Heart left ventricle (tissue), 16 donors: ENCODE data around the gene THSD7B. TPM values are rescaled to one million over a fixed set of nuclear protein-coding genes. Genes with fewer than 3 reads are reported as not detected.

ENCODE experiments used
- ATAC-seq, 4 donors: fragments of 200-7000 bp; cut with Tn5 transposase; one replicate each; pipeline ENCODE4 v1.9.1; 2020 to 2022; ENCODE audit warnings: moderate library complexity in 4 of 4, mild to moderate bottlenecking in 3 of 4, moderate number of reproducible peaks in 1 of 4
- DNase-seq, 5 donors: peaks; one replicate each; pipeline ENCODE4 v3.0.0-alpha.2; 2020
- H3K27ac ChIP-seq, 12 donors: fragments of 200-600 bp; sonication (generic) in 4 of 12; one replicate each; pipeline versions ENCODE4 v1.5.0 to v1.8.0; 2016 to 2022; ENCODE audit warnings: mild to moderate bottlenecking in 2 of 12
- H3K27me3 ChIP-seq, 9 donors: fragments of 200-600 bp; sonication (generic) in 2 of 9; one replicate each; pipeline versions ENCODE4 v1.5.1 to v1.8.0; 2016 to 2022; ENCODE audit warnings: mild to moderate bottlenecking in 3 of 9
- H3K36me3 ChIP-seq, 9 donors: fragments of 200-600 bp; sonication (generic) in 2 of 9; one replicate each; pipeline versions ENCODE4 v1.5.0 to v1.8.0; 2018 to 2022; ENCODE audit warnings: mild to moderate bottlenecking in 2 of 9
- H3K4me1 ChIP-seq, 12 donors: fragments of 200-600 bp; sonication (generic) in 4 of 12; one replicate each; pipeline versions ENCODE4 v1.5.0 to v1.8.0; 2016 to 2022; ENCODE audit warnings: mild to moderate bottlenecking in 3 of 12
- H3K4me3 ChIP-seq, 12 donors: fragments of 200-600 bp; sonication (generic) in 4 of 12; one replicate each; pipeline versions ENCODE4 v1.5.0 to v1.8.0; 2017 to 2022; ENCODE audit warnings: mild to moderate bottlenecking in 9 of 12, moderate library complexity in 4 of 12
- H3K9me3 ChIP-seq, 12 donors: fragments of 200-600 bp; sonication (generic) in 4 of 12; one replicate each; pipeline versions ENCODE4 v1.5.0 to v1.8.0; 2016 to 2022; ENCODE audit warnings: mild to moderate bottlenecking in 1 of 12
- CTCF ChIP-seq, 12 donors: fragments of 200-600 bp; sonication (generic) in 4 of 12; IDR thresholded peaks; one replicate each; pipeline versions ENCODE4 v1.5.0 to v1.8.0; 2018 to 2022; ENCODE audit warnings: antibody characterized with exemption in 12 of 12, mild to moderate bottlenecking in 5 of 12
- POLR2A ChIP-seq, 2 donors: fragments of 450-650 bp; IDR thresholded peaks; one replicate each; pipeline ENCODE4 v1.6.1; 2017; ENCODE audit warnings: antibody characterized with exemption in 2 of 2, mild to moderate bottlenecking in 2 of 2, moderate library complexity in 2 of 2
- WGBS, 4 donors: extraction: QIAGEN DNeasy Blood & Tissue Kit in 2 of 4; methylation state at CpG; one replicate each; pipeline versions ENCODE4 v1.1.5 to v1.1.7; 2013 to 2018; 5-methylcytosine and 5-hydroxymethylcytosine counted together
- intact Hi-C, 10 donors: fragments of 100-400 bp; cut with DNase I; formaldehyde crosslinking; loops; one replicate each; pipeline versions ENCODE4 v1.11.1 to v1.14.2; 2022
- polyA plus RNA-seq, 2 donors: library from polyadenylated mRNA; stranded (reverse); fragments of 200-250 nt; gene quantifications; one replicate each; pipeline ENCODE4 v1.2.3, GENCODE V29; 2013
- total RNA-seq, 9 donors: library from RNA; depleted of rRNA in 2 of 9; stranded (reverse); fragments of >200 nt in 2 of 9; fragmentation: NEBNext Ultra II Directional in 3 of 9; extraction: Animal tissue kit (Norgen Biotek cat#: 25700) in 3 of 9; gene quantifications; one replicate each; pipeline versions ENCODE4 v1.1.0 to v1.2.4, GENCODE V29; 2016 to 2023
- donor health status: ischemic (EF 13 %, LVEDD 7.1; RV severe dilation, severe dysfunction).
- donor health status: healthy with polysubstance abuse.
- donor health status: DM: no; HTN: yes; CAD: no.
- donor health status: DM: no; HTN: no; CAD: no.
- donor health status: ischemic (EF 25% LVEDD 6.9; RV normal size, moderate dysfunction).
- donor health status: ischemic (EF 25% LVEDD 5.7; RV mildly dilated, moderate dysfunction).
- donor health status: healthy.
- donor health status: DM: yes; HTN: yes; CAD: no.
- donor health status: ischemic (EF 35%, LVEDD 5.7; RV mildly dilated, moderate dysfunction).
- donor health status: nonischemic (EF 11% LVEDD 7.7; RV severe dilation, severe dysfunction).
- donor health status: DM: yes; HTN: yes; CAD: no.
- donor health status: PGD.
- donor health status: ischemic (EF 29% LVEDD 5.4; RV normal size, mild dysfunction).
- donor health status: nonischemic (EF 23%, LVEDD 6.1; RV moderate dilation, normal function).

The THSD7B gene
- total and polyA plus RNA-seq, 11 donors: 0.04 to 0.43 (median 0.17) TPM

DNA sequence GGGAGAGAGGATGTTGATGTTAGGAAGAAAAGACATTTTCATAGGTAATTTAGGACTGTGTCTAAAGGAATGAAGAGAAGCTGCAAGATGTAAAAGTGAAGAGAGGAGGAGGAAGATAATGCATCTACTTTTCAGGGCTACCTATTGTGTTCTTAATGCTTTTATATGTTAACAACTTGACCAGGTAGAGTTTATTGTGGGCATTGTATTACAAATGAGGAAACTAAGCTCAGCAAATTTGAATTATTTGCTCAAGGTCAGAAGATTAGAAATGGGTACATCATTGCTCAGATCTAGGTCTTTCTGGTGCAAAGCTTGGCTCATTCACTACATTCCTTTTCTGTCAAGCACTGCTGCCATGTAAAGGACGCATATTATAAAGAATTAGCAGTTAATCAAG lies 441.7 kb downstream of the THSD7B start:
- Histone ChIP-seq H3K4me3 (no peak overlapping the region), H3K36me3 (no peaks in the 10 kb centered on the region), H3K27ac (no peak overlapping the region), H3K27me3 (peaks cover 0 to 5% (median 0%) of the 10 kb centered on the region in 9 donors), H3K4me1 (no peaks in the 10 kb centered on the region), H3K9me3 (no peaks in the 10 kb centered on the region)
- 52 to 74% (median 67%) methylated on average over 1 of the region's 1 CpG for WGBS, 4 donors
- DNase-seq (no peak), ATAC-seq (no peak)
- TF ChIP-seq CTCF (IDR thresholded peaks at IDR 0.05): no peak
- intact Hi-C loops: no loop called here

- ATAC-seq: no peak
- WGBS, 4 donors: 69 to 79% (median 77%) methylated on average over 2 of the region's 2 CpGs
These were observed 443.1 kb downstream of the THSD7B start for GRCh38 chr2:137208431-137208891.

GRCh38 chr2:137210039-137210438 lies 444.7 kb downstream of the THSD7B start:
- TF ChIP-seq CTCF (IDR thresholded peaks at IDR 0.05): no peak
- TF ChIP-seq POLR2A (IDR thresholded peaks at IDR 0.05): no peak
- Histone ChIP-seq H3K9me3 (no peaks in the 10 kb centered on the region), H3K36me3 (no peaks in the 10 kb centered on the region), H3K4me1 (no peaks in the 10 kb centered on the region), H3K27ac (no peak overlapping the region), H3K4me3 (no peak overlapping the region), H3K27me3 (no peaks in the 10 kb centered on the region)
- DNase-seq (no peak), ATAC-seq (no peak)
- intact Hi-C loops: no loop called here

More at GRCh38 chr2:137208431-137208891, 443.1 kb downstream of the THSD7B start:
- H3K9me3 ChIP-seq: no peaks in the 10 kb centered on the region
- no peaks in the 10 kb centered on the region for H3K36me3 ChIP-seq
- no peak overlapping the region for H3K27ac ChIP-seq
- intact Hi-C loops: no loop called here
- no peak for DNase-seq
- TF ChIP-seq CTCF (IDR thresholded peaks at IDR 0.05): no peak
- no peak for TF ChIP-seq POLR2A (IDR thresholded peaks at IDR 0.05)
- no peaks in the 10 kb centered on the region for H3K4me1 ChIP-seq
- no peak overlapping the region for H3K4me3 ChIP-seq
- H3K27me3 ChIP-seq: no peaks in the 10 kb centered on the region

- 87 to 97% (median 92%) methylated on average over 1 of the region's 1 CpG for WGBS, 4 donors
- Histone ChIP-seq H3K4me3 (no peak overlapping the region), H3K27me3 (no peaks in the 10 kb centered on the region), H3K9me3 (no peaks in the 10 kb centered on the region), H3K4me1 (no peaks in the 10 kb centered on the region), H3K27ac (no peak overlapping the region), H3K36me3 (no peaks in the 10 kb centered on the region)
- DNase-seq: no peak
- no peak for ATAC-seq
- TF ChIP-seq CTCF (IDR thresholded peaks at IDR 0.05) (no peak), POLR2A (IDR thresholded peaks at IDR 0.05) (no peak)
- intact Hi-C loops: no loop called here
These were observed 446.4 kb downstream of the THSD7B start for GRCh38 chr2:137211761-137212160.
